ENCODE results near the gene TMEM170B.

Gene TMEM170B

GRCh38 chr6:11589261-11589660 lies 51.7 kb downstream of the TMEM170B start:
- DNase-seq: no peak

- no peak for DNase-seq
Measured at GRCh38 chr6:11592294-11592906, 54.9 kb downstream of the TMEM170B start.

- no peak for DNase-seq
Measured at GRCh38 chr6:11593096-11593495, 55.5 kb downstream of the TMEM170B start.

- DNase-seq: no peak
Measured at GRCh38 chr6:11595903-11596302, 58.4 kb downstream of the TMEM170B start.

- no peak for DNase-seq
Measured at GRCh38 chr6:11596640-11597237, 59.2 kb downstream of the TMEM170B start.

GRCh38 chr6:11598687-11599086 lies 61.1 kb downstream of the TMEM170B start:
- DNase-seq: no peak

- DNase-seq: no peak
Measured at GRCh38 chr6:11600251-11600650, 62.7 kb downstream of the TMEM170B start.

- no peak for DNase-seq
Measured at GRCh38 chr6:11601776-11602605, 64.4 kb downstream of the TMEM170B start.

- DNase-seq: no peak
Measured at GRCh38 chr6:11604215-11604614, 66.7 kb downstream of the TMEM170B start.

- no peak for DNase-seq
Measured at GRCh38 chr6:11604836-11605506, 67.4 kb downstream of the TMEM170B start.

- no peak for DNase-seq
Measured at GRCh38 chr6:11605507-11605905, 68.0 kb downstream of the TMEM170B start.

- DNase-seq: no peak
Measured at GRCh38 chr6:11606332-11606731, 68.8 kb downstream of the TMEM170B start.

GRCh38 chr6:11607383-11607782 lies 69.8 kb downstream of the TMEM170B start:
- no peak for DNase-seq

GRCh38 chr6:11608600-11609323 lies 71.2 kb downstream of the TMEM170B start:
- no peak for DNase-seq

- DNase-seq: no peak
Measured at GRCh38 chr6:11609324-11610071, 71.9 kb downstream of the TMEM170B start.

- no peak for DNase-seq
Measured at GRCh38 chr6:11613336-11613735, 75.8 kb downstream of the TMEM170B start.

- no peak for DNase-seq
Measured at GRCh38 chr6:11613858-11614257, 76.3 kb downstream of the TMEM170B start.

GRCh38 chr6:11614534-11615213 lies 77.1 kb downstream of the TMEM170B start:
- DNase-seq: no peak

GRCh38 chr6:11615214-11615602 lies 77.7 kb downstream of the TMEM170B start:
- DNase-seq: no peak

GRCh38 chr6:11616200-11616611 lies 78.7 kb downstream of the TMEM170B start:
- no peak for DNase-seq

- no peak for DNase-seq
Measured at GRCh38 chr6:11618533-11618932, 81.0 kb downstream of the TMEM170B start.
